Measurements from ENCODE around the gene PRPH2.
A peak's percentile ranks its signal among the peaks of the same experiment; 100 is the strongest.
"Not testable (repeated sequence)": the region's sequence is repeated elsewhere in the genome, so short reads cannot be mapped to it uniquely, and the experiment has no call there.

The PRPH2 gene

GRCh38 chr6:42692137-42692911 lies 30.1 kb downstream of the PRPH2 start:
- Histone ChIP-seq H3K27ac (no peak overlapping the region), H3K4me3 (no peak overlapping the region)
- no peak for DNase-seq (ENCODE audit: low spot score)
- no peak for TF ChIP-seq CTCF (IDR thresholded peaks at IDR 0.05)

- TF ChIP-seq CTCF (IDR thresholded peaks at IDR 0.05) = no peak
- H3K27ac ChIP-seq = peak overlapping the region in 1 of 2 donors; percentile 35
- H3K4me3 ChIP-seq = no peak overlapping the region
- no peak for DNase-seq (ENCODE audit: low spot score)
Observed at GRCh38 chr6:42690872-42691271, 31.5 kb downstream of the PRPH2 start.

- H3K27ac ChIP-seq = peak overlapping the region in 1 of 2 donors; percentile 35
- TF ChIP-seq CTCF (IDR thresholded peaks at IDR 0.05) = no peak
- DNase-seq (ENCODE audit: low spot score) = no peak
- no peak overlapping the region for H3K4me3 ChIP-seq
Observed at GRCh38 chr6:42690151-42690702, 32.2 kb downstream of the PRPH2 start.

GRCh38 chr6:42689371-42689770 lies 33.0 kb downstream of the PRPH2 start:
- Histone ChIP-seq H3K27ac (no peak overlapping the region), H3K4me3 (no peak overlapping the region)
- no peak for TF ChIP-seq CTCF (IDR thresholded peaks at IDR 0.05)
- DNase-seq (ENCODE audit: low spot score) = no peak

GRCh38 chr6:42688281-42688680 lies 34.1 kb downstream of the PRPH2 start:
- no peak for DNase-seq (ENCODE audit: low spot score)
- no peak for TF ChIP-seq CTCF (IDR thresholded peaks at IDR 0.05)
- no peak overlapping the region for H3K27ac ChIP-seq
- no peak overlapping the region for H3K4me3 ChIP-seq

GRCh38 chr6:42679358-42679757 lies 43.0 kb downstream of the PRPH2 start:
- Histone ChIP-seq H3K4me3 (no peak overlapping the region), H3K27ac (no peak overlapping the region)
- TF ChIP-seq CTCF (IDR thresholded peaks at IDR 0.05) = no peak
- DNase-seq (ENCODE audit: low spot score) = no peak

GRCh38 chr6:42674780-42675179 lies 47.6 kb downstream of the PRPH2 start:
- H3K27ac ChIP-seq = no peak overlapping the region
- no peak overlapping the region for H3K4me3 ChIP-seq
- DNase-seq (ENCODE audit: low spot score) = no peak
- TF ChIP-seq CTCF (IDR thresholded peaks at IDR 0.05) = no peak

- DNase-seq (ENCODE audit: low spot score); H3K4me3 ChIP-seq; H3K27ac ChIP-seq: not testable (repeated sequence)
Observed at GRCh38 chr6:42674368-42674767, 48.0 kb downstream of the PRPH2 start.

All from coronary artery (tissue), 2 donors.